HepG2 (cell line): ENCODE data around the gene CRIM1. TPM values are rescaled to one million over a fixed set of nuclear protein-coding genes. Genes with fewer than 3 reads are reported as not detected.

Experiments used
- CEBPZ ChIP-seq: IDR thresholded peaks from 2 replicates; pipeline ENCODE4 v1.6.1; 2012; ENCODE audit warnings: low read length, improper control_type of control experiment
- CREM ChIP-seq, 2 experiments: sonication (generic) in 1 of 2; formaldehyde crosslinking in 1 of 2; IDR thresholded peaks; 2 replicates each; pipeline versions ENCODE4 v1.4.0 to v1.6.1; 2016 to 2020; ENCODE audit warnings: antibody characterized with exemption in 1 of 2, mild to moderate bottlenecking in 1 of 2, missing genetic modification reagents in 1 of 2
- ELK4 ChIP-seq: sonication (generic); formaldehyde crosslinking; IDR thresholded peaks from 2 replicates; pipeline ENCODE4 v1.9.0; 2021; ENCODE audit warnings: missing genetic modification reagents, borderline replicate concordance
- FOSL2 ChIP-seq: sonication (generic); formaldehyde crosslinking; IDR thresholded peaks from 2 replicates; pipeline ENCODE4 v1.4.0; 2020; ENCODE audit warnings: missing genetic modification reagents
- GABPB1 ChIP-seq: IDR thresholded peaks from 2 replicates; pipeline ENCODE4 v1.6.1; 2016; ENCODE audit warnings: mild to moderate bottlenecking, missing genetic modification reagents, moderate library complexity, missing compliant biosample characterization
- GATAD2A ChIP-seq: IDR thresholded peaks from 2 replicates; pipeline ENCODE4 v1.6.1; 2016
- KDM5B ChIP-seq: sonication (generic); formaldehyde crosslinking; IDR thresholded peaks from 2 replicates; pipeline ENCODE4 v1.4.0; 2020; ENCODE audit warnings: missing genetic modification reagents, mild to moderate bottlenecking, borderline replicate concordance
- MAZ ChIP-seq, 2 experiments: sonication (generic) in 1 of 2; formaldehyde crosslinking in 1 of 2; IDR thresholded peaks; 2 replicates each; pipeline versions ENCODE4 v1.5.0 to v1.6.1; 2012 to 2020; ENCODE audit warnings: low read depth in 2 of 2, mild to moderate bottlenecking in 2 of 2, borderline replicate concordance in 1 of 2, improper control_type of control experiment in 1 of 2, low read length in 1 of 2, missing genetic modification reagents in 1 of 2, moderate library complexity in 1 of 2
- MTF2 ChIP-seq: sonication (generic); formaldehyde crosslinking; IDR thresholded peaks from 2 replicates; pipeline ENCODE4 v1.5.0; 2020; ENCODE audit warnings: missing genetic modification reagents, borderline replicate concordance
- PATZ1 ChIP-seq: sonication (generic); formaldehyde crosslinking; IDR thresholded peaks from 2 replicates; pipeline ENCODE4 v1.4.0; 2020; ENCODE audit warnings: missing genetic modification reagents
- TAF15 ChIP-seq: fragments of 200-400 bp; formaldehyde crosslinking; IDR thresholded peaks from one replicate; pipeline ENCODE4 v1.6.1; 2018; ENCODE audit warnings: mild to moderate bottlenecking, low read depth, low read length; ENCODE audit not compliant: poor library complexity, severe bottlenecking
- ZFP82 ChIP-seq: sonication (generic); formaldehyde crosslinking; IDR thresholded peaks from 2 replicates; pipeline ENCODE4 v1.5.1; 2020; ENCODE audit warnings: mild to moderate bottlenecking, missing genetic modification reagents, borderline replicate concordance
- ZFP91 ChIP-seq: sonication (generic); formaldehyde crosslinking; IDR thresholded peaks from 2 replicates; pipeline ENCODE4 v1.9.0; 2022; ENCODE audit warnings: missing genetic modification reagents, mild to moderate bottlenecking, borderline replicate concordance
- ZNF326 ChIP-seq: sonication (generic); formaldehyde crosslinking; IDR thresholded peaks from 2 replicates; pipeline ENCODE4 v1.4.0; 2020; ENCODE audit warnings: missing genetic modification reagents, borderline replicate concordance
- ZNF333 ChIP-seq: sonication (generic); formaldehyde crosslinking; IDR thresholded peaks from 2 replicates; pipeline ENCODE4 v1.4.0; 2020; ENCODE audit warnings: mild to moderate bottlenecking, missing genetic modification reagents, borderline replicate concordance
- ZNF547 ChIP-seq: sonication (generic); formaldehyde crosslinking; IDR thresholded peaks from 2 replicates; pipeline ENCODE4 v1.5.1; 2020; ENCODE audit warnings: mild to moderate bottlenecking, missing genetic modification reagents
- ZNF674 ChIP-seq: sonication (generic); formaldehyde crosslinking; IDR thresholded peaks from 2 replicates; pipeline ENCODE4 v1.5.0; 2020; ENCODE audit warnings: low read depth, mild to moderate bottlenecking, missing genetic modification reagents
- ZNF879 ChIP-seq: sonication (generic); formaldehyde crosslinking; IDR thresholded peaks from 2 replicates; pipeline ENCODE4 v1.8.1; 2023; ENCODE audit warnings: missing genetic modification reagents
- ZSCAN25 ChIP-seq: sonication (generic); formaldehyde crosslinking; IDR thresholded peaks from 2 replicates; pipeline ENCODE4 v1.8.0; 2022; ENCODE audit warnings: mild to moderate bottlenecking, missing genetic modification reagents
- polyA plus RNA-seq, 8 experiments: library from polyadenylated mRNA; depleted of rRNA in 3 of 8; stranded (reverse) in 7 of 8; unstranded in 1 of 8; fragments of >200 nt; fragmentation: Illumina TruSeq in 4 of 8; extraction: Trizol in 4 of 8; gene quantifications; 2 replicates each; pipeline versions ENCODE4 v1.2.1 to v1.2.3, GENCODE V29; 2011 to 2016; ENCODE audit warnings: low read depth in 4 of 8, missing spikeins in 1 of 8, mixed read lengths in 1 of 8; ENCODE audit not compliant: insufficient read depth in 1 of 8
- total RNA-seq, 5 experiments: library from RNA; depleted of rRNA; stranded (reverse); fragments of >200 nt; fragmentation: Illumina TruSeq; extraction: Trizol; gene quantifications; 2 replicates each; pipeline ENCODE4 v1.2.3, GENCODE V29; 2016; ENCODE audit warnings: low read depth in 1 of 5

Gene CRIM1
- total and polyA plus RNA-seq, 2 of the 13 experiments (the other 11 are each of a cell fraction or from before 2014, with no cell fraction given), result 39.1 to 69.9 TPM

- TF ChIP-seq CEBPZ (no peak), FOSL2 (CRISPR knock-in tag) (0 out of 2 replicates have a peak, but pooled peaks have one; percentile 4), GABPB1 (peak; percentile 54; the same call in 1 of the 2 replicates), ZSCAN25 (CRISPR knock-in tag) (peak; percentile 80; the same call in 1 of the 2 replicates), CREM (IDR thresholded peaks at IDR 0.05) (no peak), CREM (CRISPR knock-in tag; IDR thresholded peaks at IDR 0.05) (no peak), ZNF326 (CRISPR knock-in tag) (no peak), GATAD2A (peak; percentile 23; the same call in 1 of the 2 replicates), PATZ1 (CRISPR knock-in tag) (peak; percentile 79), ZNF674 (CRISPR knock-in tag) (0 out of 2 replicates have a peak, but pooled peaks have one; percentile 46), ELK4 (CRISPR knock-in tag) (no peak), ZNF879 (0 out of 2 replicates have a peak, but pooled peaks have one; percentile 30), KDM5B (CRISPR knock-in tag) (peak; percentile 71), ZFP91 (CRISPR knock-in tag) (peak; percentile 64; the same call in 1 of the 2 replicates), ZFP82 (CRISPR knock-in tag) (peak; percentile 84; the same call in 1 of the 2 replicates), ZNF333 (peak; percentile 58; the same call in 1 of the 2 replicates), MAZ (IDR thresholded peaks at IDR 0.05; ENCODE audit: borderline replicate concordance, low read depth, low read length) (0 out of 2 replicates have a peak, but pooled peaks have one; percentile 24), MAZ (CRISPR knock-in tag; IDR thresholded peaks at IDR 0.05; ENCODE audit: low read depth) (no peak; the same call in none of the 2 replicates), ZNF547 (CRISPR knock-in tag) (0 out of 2 replicates have a peak, but pooled peaks have one; percentile 18), MTF2 (CRISPR knock-in tag) (0 out of 2 replicates have a peak, but pooled peaks have one; percentile 25), TAF15 (no peak)
Measured at GRCh38 chr2:36356298-36356989, 866 bp downstream of the CRIM1 start (continued).
